ENCODE results near the gene STBD1.
"Not testable (repeated sequence)": the region's sequence is repeated elsewhere in the genome, so short reads cannot be mapped to it uniquely, and the experiment has no call there.

STBD1 gene

DNA sequence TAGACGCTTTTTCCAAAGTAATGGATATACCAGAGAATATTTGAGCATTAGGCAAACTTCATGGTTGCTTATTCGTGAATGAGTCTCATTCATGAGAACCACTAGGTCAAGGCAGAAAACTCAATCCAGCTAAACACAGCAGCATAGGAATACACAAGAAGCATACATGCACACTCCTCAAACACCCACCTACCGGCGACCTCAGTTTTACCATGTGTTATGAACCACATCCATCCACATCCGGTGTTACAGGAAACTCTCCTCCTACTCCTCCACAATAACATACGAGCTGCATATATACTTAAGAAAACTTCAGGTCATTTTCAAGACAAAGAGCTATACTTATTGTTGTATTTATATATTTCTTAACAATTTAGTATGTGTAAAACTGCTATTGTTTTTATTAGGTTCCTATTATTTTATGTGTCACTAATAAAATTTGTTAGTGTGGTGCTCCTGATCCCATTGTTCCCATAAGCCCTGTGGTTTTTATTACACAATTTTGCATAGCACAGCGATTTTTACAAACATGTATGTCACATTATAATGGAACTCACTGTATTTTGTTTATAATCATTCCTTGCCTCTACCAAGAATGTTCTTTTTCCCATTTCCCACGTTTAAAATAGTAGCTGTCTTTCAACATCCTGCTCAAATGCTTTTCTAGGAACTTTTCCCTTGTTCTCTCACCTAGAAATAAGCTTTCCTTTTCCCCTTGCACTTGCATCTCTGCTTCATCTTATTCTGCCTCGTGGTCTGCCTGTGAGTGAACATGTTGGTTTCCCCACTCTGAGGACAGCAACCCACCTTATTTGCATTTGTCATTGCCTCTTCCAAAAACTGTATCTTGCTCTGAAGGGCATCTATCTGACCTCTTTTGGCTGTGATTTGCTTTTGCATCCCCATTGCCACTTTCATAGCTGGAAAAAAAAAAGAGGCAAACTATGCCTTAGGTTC lies 48.3 kb downstream of the STBD1 start:
- TF ChIP-seq, protein P1, sequence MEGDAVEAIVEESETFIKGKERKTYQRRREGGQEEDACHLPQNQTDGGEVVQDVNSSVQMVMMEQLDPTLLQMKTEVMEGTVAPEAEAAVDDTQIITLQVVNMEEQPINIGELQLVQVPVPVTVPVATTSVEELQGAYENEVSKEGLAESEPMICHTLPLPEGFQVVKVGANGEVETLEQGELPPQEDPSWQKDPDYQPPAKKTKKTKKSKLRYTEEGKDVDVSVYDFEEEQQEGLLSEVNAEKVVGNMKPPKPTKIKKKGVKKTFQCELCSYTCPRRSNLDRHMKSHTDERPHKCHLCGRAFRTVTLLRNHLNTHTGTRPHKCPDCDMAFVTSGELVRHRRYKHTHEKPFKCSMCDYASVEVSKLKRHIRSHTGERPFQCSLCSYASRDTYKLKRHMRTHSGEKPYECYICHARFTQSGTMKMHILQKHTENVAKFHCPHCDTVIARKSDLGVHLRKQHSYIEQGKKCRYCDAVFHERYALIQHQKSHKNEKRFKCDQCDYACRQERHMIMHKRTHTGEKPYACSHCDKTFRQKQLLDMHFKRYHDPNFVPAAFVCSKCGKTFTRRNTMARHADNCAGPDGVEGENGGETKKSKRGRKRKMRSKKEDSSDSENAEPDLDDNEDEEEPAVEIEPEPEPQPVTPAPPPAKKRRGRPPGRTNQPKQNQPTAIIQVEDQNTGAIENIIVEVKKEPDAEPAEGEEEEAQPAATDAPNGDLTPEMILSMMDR (IDR thresholded peaks at IDR 0.05; ENCODE audit: low read depth, low read length, missing control alignments): no peak
- no peak overlapping the region for H3K4me3 ChIP-seq (ENCODE audit: low read depth, low read length)
- H3K27me3 ChIP-seq (replicated peaks): no peaks in the 10 kb centered on the region
- no peaks in the 10 kb centered on the region for H3K36me3 ChIP-seq (replicated peaks)
- in situ Hi-C loops (cut with HindIII; ENCODE audit: low pct_ligation_motif_present, low sequenced_read_pairs): no loop called here
- H3K27ac ChIP-seq: no peak overlapping the region
- no peak for DNase-seq

DNA sequence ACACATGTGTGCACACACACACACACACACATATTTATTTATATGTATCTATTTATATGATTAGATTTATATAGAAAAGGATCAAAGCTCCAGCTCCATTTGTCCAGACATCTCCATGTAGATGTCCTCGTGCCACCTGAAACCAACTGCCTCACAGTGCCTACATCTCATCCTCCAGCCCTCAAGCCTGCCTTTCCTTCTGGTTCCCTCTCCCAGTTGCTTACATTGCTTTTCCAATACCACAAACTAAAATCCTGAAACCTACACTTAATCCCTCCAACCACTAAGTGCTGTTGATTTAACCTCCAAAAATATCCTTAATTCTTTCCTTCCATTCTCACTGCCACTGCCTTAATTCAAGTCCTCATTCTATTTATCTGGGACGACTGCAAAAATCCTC lies 51.4 kb downstream of the STBD1 start:
- TF ChIP-seq, protein P1 (IDR thresholded peaks at IDR 0.05; ENCODE audit: low read depth, low read length, missing control alignments): no peak
- Histone ChIP-seq H3K27me3 (replicated peaks) (no peaks in the 10 kb centered on the region), H3K36me3 (replicated peaks) (no peaks in the 10 kb centered on the region), H3K4me3 (ENCODE audit: low read depth, low read length) (no peak overlapping the region), H3K27ac (no peak overlapping the region)
- in situ Hi-C loops (cut with HindIII; ENCODE audit: low pct_ligation_motif_present, low sequenced_read_pairs): no loop called here
- DNase-seq: no peak

DNA sequence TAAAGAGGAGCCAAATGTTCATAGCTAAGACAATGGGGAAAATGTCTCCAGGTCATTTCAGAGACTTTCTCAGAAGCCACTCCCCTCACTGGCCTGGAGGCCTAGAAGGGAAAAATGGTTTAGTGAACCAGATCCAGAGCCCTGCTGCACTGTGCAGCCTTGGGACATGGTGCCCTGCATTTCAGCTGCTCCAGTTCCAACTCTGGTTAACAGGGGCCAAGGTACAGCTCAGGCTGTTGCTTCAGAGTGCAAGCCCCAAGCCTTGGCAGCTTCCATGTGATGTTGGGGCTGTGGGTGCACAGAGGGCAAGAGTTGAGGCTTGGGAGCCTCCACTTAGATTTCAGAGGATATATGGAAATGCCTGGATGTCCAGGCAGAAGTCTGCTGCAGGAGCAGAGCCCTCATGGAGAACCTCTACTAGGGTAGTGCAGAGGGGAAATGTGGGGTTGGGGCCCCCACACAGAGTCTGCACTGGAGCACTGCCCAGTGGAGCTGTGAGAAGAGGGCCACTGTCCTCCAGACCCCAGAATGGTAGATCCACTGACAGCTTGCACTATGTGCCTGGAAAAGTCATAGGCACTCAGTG lies 53.4 kb downstream of the STBD1 start:
- H3K27me3 ChIP-seq (replicated peaks); in situ Hi-C loops (cut with HindIII; ENCODE audit: low pct_ligation_motif_present, low sequenced_read_pairs); DNase-seq; H3K4me3 ChIP-seq (ENCODE audit: low read depth, low read length); H3K36me3 ChIP-seq (replicated peaks); H3K27ac ChIP-seq: not testable (repeated sequence)

All from brain microvascular endothelial cell (primary cell).